Measurements from ENCODE around the gene GNA12. TPM values are rescaled to one million over a fixed set of nuclear protein-coding genes. Genes with fewer than 3 reads are reported as not detected.

Gene GNA12
- total RNA-seq, 1 experiment from 2014 or later = 16.4 TPM

- DNase-seq (ENCODE audit: low spot score) = no peak
These were observed 62.0 kb downstream of the GNA12 start for GRCh38 chr7:2782121-2782520.

- no peak for DNase-seq (ENCODE audit: low spot score)
These were observed 62.5 kb downstream of the GNA12 start for GRCh38 chr7:2781636-2782035.

GRCh38 chr7:2779051-2779450, 65.1 kb downstream of the GNA12 start:
- DNase-seq (ENCODE audit: low spot score) = no peak

- DNase-seq (ENCODE audit: low spot score) = no peak
These were observed 66.1 kb downstream of the GNA12 start for GRCh38 chr7:2777898-2778535.

- DNase-seq (ENCODE audit: low spot score) = no peak
These were observed 67.7 kb downstream of the GNA12 start for GRCh38 chr7:2776401-2776800.

GRCh38 chr7:2775785-2776184, 68.3 kb downstream of the GNA12 start:
- no peak for DNase-seq (ENCODE audit: low spot score)

GRCh38 chr7:2775376-2775775, 68.7 kb downstream of the GNA12 start:
- no peak for DNase-seq (ENCODE audit: low spot score)

- DNase-seq (ENCODE audit: low spot score) = no peak
These were observed 69.2 kb downstream of the GNA12 start for GRCh38 chr7:2774935-2775334.

GRCh38 chr7:2774280-2774679, 69.8 kb downstream of the GNA12 start:
- DNase-seq (ENCODE audit: low spot score) = no peak

- no peak for DNase-seq (ENCODE audit: low spot score)
These were observed 70.5 kb downstream of the GNA12 start for GRCh38 chr7:2773608-2774007.

GRCh38 chr7:2771274-2771731, 72.8 kb downstream of the GNA12 start:
- DNase-seq (ENCODE audit: low spot score) = no peak

- no peak for DNase-seq (ENCODE audit: low spot score)
These were observed 79.5 kb downstream of the GNA12 start for GRCh38 chr7:2764621-2765020.

- no peak for DNase-seq (ENCODE audit: low spot score)
These were observed 80.5 kb downstream of the GNA12 start for GRCh38 chr7:2763597-2763996.

- DNase-seq (ENCODE audit: low spot score) = no peak
These were observed 82.2 kb downstream of the GNA12 start for GRCh38 chr7:2761801-2762497.

GRCh38 chr7:2761131-2761624, 82.9 kb downstream of the GNA12 start:
- DNase-seq (ENCODE audit: low spot score) = no peak

- DNase-seq (ENCODE audit: low spot score) = peak; percentile 71
These were observed 83.8 kb downstream of the GNA12 start for GRCh38 chr7:2760098-2760889.

- no peak for DNase-seq (ENCODE audit: low spot score)
These were observed 84.4 kb downstream of the GNA12 start for GRCh38 chr7:2759736-2760097.

GRCh38 chr7:2758673-2759616, 85.2 kb downstream of the GNA12 start:
- DNase-seq (ENCODE audit: low spot score) = no peak

GRCh38 chr7:2757904-2758672, 86.0 kb downstream of the GNA12 start:
- DNase-seq (ENCODE audit: low spot score) = peak; percentile 100

GRCh38 chr7:2757361-2757903, 86.7 kb downstream of the GNA12 start:
- peak; percentile 90 for DNase-seq (ENCODE audit: low spot score)
